HEK293 (cell line): Measurements from ENCODE around the gene SIRPA.
A peak's percentile ranks its signal among the peaks of the same experiment; 100 is the strongest.

ENCODE experiments used
- CTCF ChIA-PET: fragments of 350-600 bp; formaldehyde crosslinking; extraction: SDS; loops from one replicate; lab custom pipeline; 2021; ENCODE audit warnings: antibody characterized with exemption; lab: Yijun Ruan, JAX
- POLR2A ChIA-PET: fragments of 300-600 bp; formaldehyde crosslinking; extraction: SDS; loops from one replicate; lab custom pipeline; 2020; ENCODE audit warnings: antibody characterized with exemption, inconsistent platforms; lab: Yijun Ruan, JAX
- H3K27ac ChIP-seq: fragments of 200-500 bp; sonication (Bioruptor generic); 2 replicates; pipeline ENCODE4 v1.5.1; 2014; ENCODE audit warnings: low read depth, low read length, control low read depth, inconsistent platforms; ENCODE audit errors: extremely low read depth
- H3K36me3 ChIP-seq, 2 experiments: fragments of 200-500 bp in 1 of 2; sonication (Bioruptor generic) in 1 of 2; 1 replicate in 1 of 2; 2 replicates in 1 of 2; pipeline ENCODE4 v1.5.1; 2014 to 2017; ENCODE audit warnings: inconsistent platforms in 2 of 2, low read length in 2 of 2; ENCODE audit not compliant: control insufficient read depth in 2 of 2, insufficient read depth in 1 of 2
- H3K4me1 ChIP-seq: fragments of 200-500 bp; sonication (Bioruptor generic); 2 replicates; pipeline ENCODE4 v1.5.1; 2014; ENCODE audit warnings: mild to moderate bottlenecking, low read length, inconsistent platforms; ENCODE audit not compliant: control insufficient read depth, insufficient read depth
- H3K4me3 ChIP-seq: 2 replicates; pipeline ENCODE4 v1.5.1; 2011; ENCODE audit warnings: low read depth, mild to moderate bottlenecking, control low read depth, low read length, moderate library complexity
- H3K9me3 ChIP-seq: fragments of 200-500 bp; sonication (Bioruptor generic); 2 replicates; pipeline ENCODE4 v1.5.1; 2014; ENCODE audit warnings: low read depth, low read length, inconsistent platforms; ENCODE audit not compliant: control insufficient read depth, insufficient read depth
- BCL11A ChIP-seq: fragments of 450-650 bp; formaldehyde crosslinking; IDR thresholded peaks from 2 replicates; pipeline ENCODE4 v1.5.1; 2016; ENCODE audit warnings: low read depth, missing biosample characterization, missing genetic modification characterization
- CTCF ChIP-seq: fragments of 450-650 bp; formaldehyde crosslinking; IDR thresholded peaks from 2 replicates; pipeline ENCODE4 v1.5.1; 2016; ENCODE audit warnings: missing biosample characterization, missing genetic modification characterization
- GFI1B ChIP-seq: fragments of 450-650 bp; formaldehyde crosslinking; IDR thresholded peaks from 2 replicates; pipeline ENCODE4 v1.5.1; 2016; ENCODE audit warnings: missing biosample characterization, missing genetic modification characterization
- GLIS1 ChIP-seq: fragments of 450-650 bp; formaldehyde crosslinking; IDR thresholded peaks from 2 replicates; pipeline ENCODE4 v1.5.1; 2016; ENCODE audit warnings: missing biosample characterization, missing genetic modification characterization
- HIC1 ChIP-seq: fragments of 450-650 bp; formaldehyde crosslinking; IDR thresholded peaks from 2 replicates; pipeline ENCODE4 v1.5.1; 2016; ENCODE audit warnings: missing biosample characterization, missing genetic modification characterization
- IKZF3 ChIP-seq: fragments of 450-650 bp; IDR thresholded peaks from 2 replicates; pipeline ENCODE4 v1.5.0; 2018; ENCODE audit warnings: missing biosample characterization, mild to moderate bottlenecking, missing genetic modification characterization, moderate library complexity
- KLF1 ChIP-seq: fragments of 450-650 bp; formaldehyde crosslinking; IDR thresholded peaks from 2 replicates; pipeline ENCODE4 v1.5.1; 2016; ENCODE audit warnings: missing biosample characterization, missing genetic modification characterization
- PRDM2 ChIP-seq: fragments of 450-650 bp; formaldehyde crosslinking; IDR thresholded peaks from 2 replicates; pipeline ENCODE4 v1.5.1; 2016; ENCODE audit warnings: missing biosample characterization, missing genetic modification characterization, borderline replicate concordance
- SCRT2 ChIP-seq: fragments of 450-650 bp; formaldehyde crosslinking; IDR thresholded peaks from 2 replicates; pipeline ENCODE4 v1.5.1; 2016; ENCODE audit warnings: missing biosample characterization, missing genetic modification characterization
- SP7 ChIP-seq: fragments of 450-650 bp; formaldehyde crosslinking; IDR thresholded peaks from 2 replicates; pipeline ENCODE4 v1.5.1; 2016; ENCODE audit warnings: missing biosample characterization, missing genetic modification characterization
- TRIM28 ChIP-seq: IDR thresholded peaks from 2 replicates; pipeline ENCODE4 v1.6.1; 2011; ENCODE audit warnings: low read length, control low read depth, borderline replicate concordance
- ZBTB48 ChIP-seq: fragments of 450-650 bp; formaldehyde crosslinking; IDR thresholded peaks from 2 replicates; pipeline ENCODE4 v1.5.1; 2016; ENCODE audit warnings: missing biosample characterization, missing genetic modification characterization
- ZBTB8A ChIP-seq: fragments of 450-650 bp; formaldehyde crosslinking; IDR thresholded peaks from 2 replicates; pipeline ENCODE4 v1.5.1; 2016; ENCODE audit warnings: missing biosample characterization, missing genetic modification characterization
- ZEB2 ChIP-seq: fragments of 450-650 bp; formaldehyde crosslinking; IDR thresholded peaks from 2 replicates; pipeline ENCODE4 v1.5.1; 2016; ENCODE audit warnings: missing biosample characterization, missing genetic modification characterization
- ZFP69B ChIP-seq: fragments of 450-650 bp; formaldehyde crosslinking; IDR thresholded peaks from 2 replicates; pipeline ENCODE4 v1.5.1; 2016; ENCODE audit warnings: missing biosample characterization, missing genetic modification characterization
- ZIC2 ChIP-seq: fragments of 450-650 bp; formaldehyde crosslinking; IDR thresholded peaks from 2 replicates; pipeline ENCODE4 v1.5.1; 2016; ENCODE audit warnings: missing biosample characterization, missing genetic modification characterization
- ZNF174 ChIP-seq: fragments of 450-650 bp; formaldehyde crosslinking; IDR thresholded peaks from 2 replicates; pipeline ENCODE4 v1.5.0; 2017; ENCODE audit warnings: missing biosample characterization, mild to moderate bottlenecking, missing genetic modification characterization
- ZNF24 ChIP-seq: fragments of 450-650 bp; formaldehyde crosslinking; IDR thresholded peaks from 2 replicates; pipeline ENCODE4 v1.5.1; 2016; ENCODE audit warnings: missing biosample characterization, missing genetic modification characterization
- ZNF366 ChIP-seq: fragments of 450-650 bp; formaldehyde crosslinking; conservative IDR thresholded peaks from 2 replicates; pipeline ENCODE4 v1.5.1; 2016; ENCODE audit warnings: missing biosample characterization, missing genetic modification characterization
- ZNF561 ChIP-seq: fragments of 450-650 bp; IDR thresholded peaks from 2 replicates; pipeline ENCODE4 v1.5.1; 2018; ENCODE audit warnings: missing biosample characterization, missing genetic modification characterization, borderline replicate concordance
- ZNF600 ChIP-seq: fragments of 450-650 bp; formaldehyde crosslinking; IDR thresholded peaks from 2 replicates; pipeline ENCODE4 v1.5.1; 2016; ENCODE audit warnings: missing biosample characterization, missing genetic modification characterization
- ZNF654 ChIP-seq: fragments of 450-650 bp; formaldehyde crosslinking; IDR thresholded peaks from 2 replicates; pipeline ENCODE4 v1.5.1; 2016; ENCODE audit warnings: low read depth, missing biosample characterization, missing genetic modification characterization
- ZNF701 ChIP-seq: fragments of 450-650 bp; formaldehyde crosslinking; IDR thresholded peaks from 2 replicates; pipeline ENCODE4 v1.5.1; 2016; ENCODE audit warnings: missing biosample characterization, missing genetic modification characterization
- ZSCAN30 ChIP-seq: fragments of 450-650 bp; IDR thresholded peaks from 2 replicates; pipeline ENCODE4 v1.5.1; 2018; ENCODE audit warnings: missing biosample characterization, mild to moderate bottlenecking, missing genetic modification characterization, moderate library complexity
- TF ChIP-seq, protein P1 (sequence below): fragments of 450-650 bp; formaldehyde crosslinking; IDR thresholded peaks from 2 replicates; pipeline ENCODE4 v1.5.1; 2016; ENCODE audit warnings: missing biosample characterization, missing genetic modification characterization

Gene SIRPA

GRCh38 chr20:1900321-1900801 is 5.2 kb downstream of the SIRPA start:
- Histone ChIP-seq H3K4me3 (no peak overlapping the region), H3K36me3 (no peaks in the 10 kb centered on the region), H3K27ac (no peak overlapping the region), H3K9me3 (no peaks in the 10 kb centered on the region), H3K4me1 (peaks cover 5% of the 10 kb centered on the region)
- ChIA-PET POLR2A (no interaction called here), CTCF (interaction anchor here (0.6 to 1.1 kb wide), 9 partner anchors 10 to 645 kb away, joined by 3 to 8 read pairs (median 3); no protein-coding TSS in a partner anchor)
- 0 out of 2 replicates have a peak, but pooled peaks have one; percentile 38 for TF ChIP-seq ZSCAN30 (tag by site-specific recombination)
- TF ChIP-seq, protein P1, sequence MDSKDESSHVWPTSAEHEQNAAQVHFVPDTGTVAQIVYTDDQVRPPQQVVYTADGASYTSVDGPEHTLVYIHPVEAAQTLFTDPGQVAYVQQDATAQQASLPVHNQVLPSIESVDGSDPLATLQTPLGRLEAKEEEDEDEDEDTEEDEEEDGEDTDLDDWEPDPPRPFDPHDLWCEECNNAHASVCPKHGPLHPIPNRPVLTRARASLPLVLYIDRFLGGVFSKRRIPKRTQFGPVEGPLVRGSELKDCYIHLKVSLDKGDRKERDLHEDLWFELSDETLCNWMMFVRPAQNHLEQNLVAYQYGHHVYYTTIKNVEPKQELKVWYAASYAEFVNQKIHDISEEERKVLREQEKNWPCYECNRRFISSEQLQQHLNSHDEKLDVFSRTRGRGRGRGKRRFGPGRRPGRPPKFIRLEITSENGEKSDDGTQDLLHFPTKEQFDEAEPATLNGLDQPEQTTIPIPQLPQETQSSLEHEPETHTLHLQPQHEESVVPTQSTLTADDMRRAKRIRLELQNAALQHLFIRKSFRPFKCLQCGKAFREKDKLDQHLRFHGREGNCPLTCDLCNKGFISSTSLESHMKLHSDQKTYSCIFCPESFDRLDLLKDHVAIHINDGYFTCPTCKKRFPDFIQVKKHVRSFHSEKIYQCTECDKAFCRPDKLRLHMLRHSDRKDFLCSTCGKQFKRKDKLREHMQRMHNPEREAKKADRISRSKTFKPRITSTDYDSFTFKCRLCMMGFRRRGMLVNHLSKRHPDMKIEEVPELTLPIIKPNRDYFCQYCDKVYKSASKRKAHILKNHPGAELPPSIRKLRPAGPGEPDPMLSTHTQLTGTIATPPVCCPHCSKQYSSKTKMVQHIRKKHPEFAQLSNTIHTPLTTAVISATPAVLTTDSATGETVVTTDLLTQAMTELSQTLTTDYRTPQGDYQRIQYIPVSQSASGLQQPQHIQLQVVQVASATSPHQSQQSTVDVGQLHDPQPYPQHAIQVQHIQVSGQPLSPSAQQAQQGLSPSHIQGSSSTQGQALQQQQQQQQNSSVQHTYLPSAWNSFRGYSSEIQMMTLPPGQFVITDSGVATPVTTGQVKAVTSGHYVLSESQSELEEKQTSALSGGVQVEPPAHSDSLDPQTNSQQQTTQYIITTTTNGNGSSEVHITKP (tag by site-specific recombination), result peak; percentile 62; the same call in 1 of the 2 replicates
- TF ChIP-seq ZBTB8A, result peak; percentile 41; the same call in 1 of the 2 replicates
- TF ChIP-seq TRIM28, result 0 out of 2 replicates have a peak, but pooled peaks have one; percentile 15
- 0 out of 2 replicates have a peak, but pooled peaks have one; percentile 10 for TF ChIP-seq GFI1B
- TF ChIP-seq ZNF24 (tag by site-specific recombination), result peak; percentile 77
- 0 out of 2 replicates have a peak, but pooled peaks have one; percentile 2 for TF ChIP-seq BCL11A
- peak; percentile 79 for TF ChIP-seq ZIC2 (tag by site-specific recombination)
- TF ChIP-seq ZNF600 (tag by site-specific recombination), result peak; percentile 88
- 0 out of 2 replicates have a peak, but pooled peaks have one; percentile 85 for TF ChIP-seq ZNF561 (tag by site-specific recombination)
- TF ChIP-seq PRDM2 (tag by site-specific recombination), result no peak
- TF ChIP-seq ZFP69B, result 0 out of 2 replicates have a peak, but pooled peaks have one; percentile 13
- no peak for TF ChIP-seq ZNF701 (tag by site-specific recombination)
- TF ChIP-seq SP7, result peak; percentile 84
- no peak for TF ChIP-seq HIC1 (tag by site-specific recombination)
- TF ChIP-seq SCRT2 (tag by site-specific recombination), result peak; percentile 98
- TF ChIP-seq GLIS1 (tag by site-specific recombination), result peak; percentile 73
- TF ChIP-seq ZBTB48 (tag by site-specific recombination), result peak; percentile 64
- 0 out of 2 replicates have a peak, but pooled peaks have one; percentile 31 for TF ChIP-seq KLF1
- 0 out of 2 replicates have a peak, but pooled peaks have one; percentile 23 for TF ChIP-seq ZEB2 (tag by site-specific recombination)
- TF ChIP-seq CTCF (tag by site-specific recombination), result peak; percentile 86
- 0 out of 2 replicates have a peak, but pooled peaks have one; percentile 21 for TF ChIP-seq ZNF366
- peak; percentile 64; the same call in 1 of the 2 replicates for TF ChIP-seq IKZF3 (tag by site-specific recombination)
- no peak for TF ChIP-seq ZNF174 (tag by site-specific recombination)
- TF ChIP-seq ZNF654 (tag by site-specific recombination), result peak; percentile 23
